Activated naive CD4-positive, alpha-beta T cell treated with anti-CD3 and anti-CD28 coated beads, Interleukin-2, amount 50 U/mL, for 72 hours (primary cell): Measurements from ENCODE around the gene HCRT. TPM values are rescaled to one million over a fixed set of nuclear protein-coding genes. Genes with fewer than 3 reads are reported as not detected.

Experiments used
- ATAC-seq, 2 donors: fragments of 150-1000 bp; cut with Tn5 transposase; 2 replicates each; pipeline ENCODE4 v1.10.0; 2021; ENCODE audit warnings: mild to moderate bottlenecking in 2 of 2, moderate library complexity in 2 of 2
- DNase-seq, 2 donors: peaks; one replicate each; pipeline ENCODE4 v3.0.0; 2021 to 2022; ENCODE audit warnings: low spot score in 2 of 2
- H3K27ac Mint-ChIP-seq, 2 donors: one replicate each; pipeline ENCODE4 v1.8.0; 2022; ENCODE audit warnings: mild to moderate bottlenecking in 2 of 2, mixed read lengths in 2 of 2
- H3K36me3 Mint-ChIP-seq, 2 donors: one replicate each; pipeline ENCODE4 v1.8.0; 2022; ENCODE audit warnings: mixed read lengths in 2 of 2
- H3K9me3 Mint-ChIP-seq, 2 donors: one replicate each; pipeline ENCODE4 v1.8.0; 2022; ENCODE audit warnings: mixed read lengths in 2 of 2
- total RNA-seq, 2 donors: library from RNA; stranded (reverse); gene quantifications; one replicate each; pipeline ENCODE4 v1.2.3, GENCODE V29; 2022

HCRT gene
- total RNA-seq, 2 donors from 2014 or later, result not detected

DNA sequence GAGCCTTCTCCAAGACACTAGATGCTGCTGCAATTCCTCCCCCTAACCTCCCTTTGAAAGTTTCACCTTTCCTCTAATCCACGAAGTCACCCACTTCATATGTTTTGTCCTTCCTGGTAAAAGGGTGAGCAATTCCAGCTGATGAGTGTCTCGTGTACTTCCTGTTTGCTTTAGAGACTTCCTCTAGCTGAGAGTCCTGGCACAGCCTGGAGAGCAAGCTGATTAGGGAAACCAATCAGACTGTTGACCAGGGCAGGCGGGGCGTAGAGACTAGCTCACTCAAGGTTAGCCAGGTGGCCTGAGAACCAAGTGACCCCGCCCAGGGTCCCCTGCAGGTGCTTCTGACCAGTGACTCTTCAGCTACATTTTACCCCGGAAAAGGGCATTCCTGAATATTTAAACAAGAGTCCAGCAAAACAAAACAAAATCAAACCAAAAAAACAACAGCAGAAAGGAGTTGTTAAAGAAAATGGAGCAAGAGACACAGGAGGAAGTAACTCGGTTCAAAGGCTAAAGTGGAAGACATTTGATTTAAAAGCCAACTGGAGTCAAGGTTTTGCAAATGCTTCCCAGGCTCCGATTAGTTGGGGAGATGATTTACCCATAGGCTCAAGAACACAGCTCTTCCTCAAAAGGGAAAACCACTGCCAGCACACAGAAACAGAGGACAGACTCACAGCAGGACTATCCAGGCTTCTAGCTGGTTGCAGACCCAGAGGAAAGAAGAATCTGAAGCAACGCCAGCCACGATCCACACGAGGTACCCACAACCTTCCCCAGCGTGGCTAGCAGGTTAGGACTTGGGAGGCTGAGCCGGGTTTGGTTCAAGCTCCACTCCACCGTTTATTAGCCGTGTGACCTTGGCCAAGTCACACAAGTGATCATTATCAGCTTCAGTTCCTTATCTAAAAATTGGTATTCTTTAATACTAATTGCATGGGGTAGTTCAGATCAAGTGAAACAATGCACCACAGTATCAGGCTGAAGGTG is 49.3 kb downstream of the HCRT start:
- no peaks in the 10 kb centered on the region for H3K9me3 Mint-ChIP-seq
- H3K27ac Mint-ChIP-seq, result peak overlapping the region; percentile 54 to 57
- DNase-seq, result no peak
- H3K36me3 Mint-ChIP-seq, result peaks cover 4 to 8% of the 10 kb centered on the region in 2 donors
- no peak for ATAC-seq

DNA sequence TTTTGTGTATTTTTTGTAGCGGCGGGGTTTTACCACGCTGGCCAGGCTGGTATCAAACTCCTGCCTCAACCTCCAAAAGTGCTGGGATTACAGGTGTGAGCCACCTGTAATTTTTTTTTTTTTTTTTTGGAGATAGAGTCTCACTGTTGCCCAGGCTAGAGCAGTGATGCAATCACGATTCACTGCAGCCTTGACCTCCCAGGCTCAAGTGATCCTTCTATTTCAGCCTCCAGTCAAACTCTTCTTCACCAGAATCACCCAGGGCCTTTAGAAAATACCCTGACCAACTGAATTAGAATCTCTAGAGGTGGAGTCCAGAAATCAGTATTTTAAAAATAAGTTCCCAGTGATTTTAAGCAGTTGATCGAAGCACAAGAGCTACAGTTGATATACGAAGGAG is 50.1 kb downstream of the HCRT start:
- no peak for DNase-seq
- peaks cover 6 to 8% of the 10 kb centered on the region in 2 donors for H3K36me3 Mint-ChIP-seq
- peak overlapping the region in 1 of 2 donors; percentile 54 for H3K27ac Mint-ChIP-seq
- ATAC-seq, result no peak
- H3K9me3 Mint-ChIP-seq, result no peaks in the 10 kb centered on the region

Other genes with a start within 250 kb of the HCRT start
- 10 to 100 TPM; 63.1 to 85.3 TPM for gene CNP, start 218.7 kb downstream of the HCRT start, total RNA-seq
- 100 to 1,000 TPM; 109 to 122 TPM for gene DNAJC7, start 168.0 kb downstream of the HCRT start, total RNA-seq
- gene NKIRAS2, start 165.4 kb downstream of the HCRT start, total RNA-seq, result 10 to 100 TPM; 16.7 to 17.5 TPM
- gene C17orf113, start 134.9 kb downstream of the HCRT start, total RNA-seq, result under 1 TPM; 0.16 to 0.37 TPM
- under 1 TPM in 1 of 2 donors, not detected in 1; 0.82 TPM for gene ZNF385C, start 87.0 kb downstream of the HCRT start, total RNA-seq
- 10 to 100 TPM; 39.6 to 40.2 TPM for gene DHX58, start 72.7 kb downstream of the HCRT start, total RNA-seq
- gene KAT2A, start 64.1 kb downstream of the HCRT start, total RNA-seq, result 10 to 100 TPM; 47.4 to 69.6 TPM
- under 1 TPM in 1 of 2 donors, not detected in 1; 0.23 TPM for gene HSPB9, start 62.6 kb downstream of the HCRT start, total RNA-seq
- 10 to 100 TPM; 44.5 to 45.7 TPM for gene RAB5C, start 30.5 kb downstream of the HCRT start, total RNA-seq
- gene KCNH4, start 4.3 kb downstream of the HCRT start, total RNA-seq, result under 1 TPM; 0.23 to 0.54 TPM
- 10 to 100 TPM; 10.5 to 25.3 TPM for gene GHDC, start 9.0 kb upstream of the HCRT start, total RNA-seq
- gene STAT5B, start 90.9 kb upstream of the HCRT start, total RNA-seq, result 100 to 1,000 TPM; 117 to 207 TPM
- gene STAT5A, start 103.0 kb upstream of the HCRT start, total RNA-seq, result 100 to 1,000 TPM; 171 to 177 TPM
- gene STAT3, start 203.0 kb upstream of the HCRT start, total RNA-seq, result 100 to 1,000 TPM; 189 to 505 TPM
- gene CAVIN1, start 237.8 kb upstream of the HCRT start, total RNA-seq, result 1 to 10 TPM in 1 of 2 donors, under 1 TPM in 1; 0.11 to 9.4 TPM